Natural killer cell (primary cell): ENCODE data around the gene SRGAP3. TPM values are rescaled to one million over a fixed set of nuclear protein-coding genes. Genes with fewer than 3 reads are reported as not detected.

Experiments
- ATAC-seq, 3 donors: fragments of 150-1000 bp in 2 of 3; fragments of 200-7000 bp in 1 of 3; cut with Tn5 transposase; 1 replicate in 1 of 3; 2 replicates in 2 of 3; pipeline ENCODE4 v1.10.0; 2021; ENCODE audit warnings: mild to moderate bottlenecking in 2 of 3, moderate library complexity in 2 of 3
- DNase-seq, 2 donors: peaks; one replicate each; pipeline versions ENCODE4 v3.0.0 to v3.0.0-alpha.2; 2013 to 2021; ENCODE audit warnings: mixed read lengths in 1 of 2
- H3K27ac ChIP-seq: one replicate; pipeline ENCODE4 v1.5.1; 2013; ENCODE audit warnings: mild to moderate bottlenecking, low read length
- H3K27me3 ChIP-seq: one replicate; pipeline ENCODE4 v1.6.1; 2013; ENCODE audit warnings: low read length; ENCODE audit not compliant: control insufficient read depth, insufficient read depth
- H3K36me3 ChIP-seq: one replicate; pipeline ENCODE4 v1.6.1; 2013; ENCODE audit warnings: low read length; ENCODE audit not compliant: control insufficient read depth, insufficient read depth
- H3K4me1 ChIP-seq: one replicate; pipeline ENCODE4 v1.6.1; 2013; ENCODE audit warnings: low read length; ENCODE audit not compliant: control insufficient read depth, insufficient read depth
- H3K4me3 ChIP-seq: one replicate; pipeline ENCODE4 v1.5.1; 2013; ENCODE audit warnings: low read length
- H3K9me3 ChIP-seq: one replicate; pipeline ENCODE4 v1.6.1; 2013; ENCODE audit warnings: low read length; ENCODE audit not compliant: control insufficient read depth, insufficient read depth
- H3K27ac Mint-ChIP-seq, 2 donors: one replicate each; pipeline ENCODE4 v1.8.0; 2022; ENCODE audit warnings: mild to moderate bottlenecking in 2 of 2, mixed read lengths in 2 of 2, moderate library complexity in 1 of 2
- H3K27me3 Mint-ChIP-seq, 2 donors: one replicate each; pipeline ENCODE4 v1.8.0; 2022; ENCODE audit warnings: low read depth in 2 of 2, mixed read lengths in 2 of 2
- H3K36me3 Mint-ChIP-seq: one replicate; pipeline ENCODE4 v1.8.0; 2022; ENCODE audit warnings: mixed read lengths
- H3K4me1 Mint-ChIP-seq, 2 donors: one replicate each; pipeline ENCODE4 v1.8.0; 2022; ENCODE audit warnings: mixed read lengths in 2 of 2
- H3K4me3 Mint-ChIP-seq: one replicate; pipeline ENCODE4 v1.8.0; 2022; ENCODE audit warnings: mild to moderate bottlenecking, moderate library complexity, mixed read lengths
- H3K9me3 Mint-ChIP-seq, 2 donors: one replicate each; pipeline ENCODE4 v1.8.0; 2022; ENCODE audit warnings: mixed read lengths in 2 of 2
- CTCF ChIP-seq: fragments of 200-600 bp; IDR thresholded peaks from one replicate; pipeline ENCODE4 v1.8.0; 2022; ENCODE audit warnings: antibody characterized with exemption
- WGBS: methylation state at CpG from one replicate; pipeline ENCODE4 v1.1.7; 2013; ENCODE audit warnings: missing lambda C conversion rate; ENCODE audit not compliant: insufficient coverage; 5-methylcytosine and 5-hydroxymethylcytosine counted together
- intact Hi-C: fragments of 100-400 bp; cut with micrococcal nuclease; formaldehyde crosslinking; loops from one replicate; pipeline ENCODE4 v1.14.2; 2022
- total RNA-seq, 4 donors: library from RNA; stranded (reverse); fragments of 120-200 nt in 1 of 4; gene quantifications; one replicate each; pipeline versions ENCODE4 v1.2.3 to v1.2.4, GENCODE V29; 2013 to 2022

Gene SRGAP3
- total RNA-seq, 3 donors from 2014 or later (not counting 1 experiment from before 2014, with no cell fraction given) = 2.5 to 14.9 (median 3.0) TPM

DNA sequence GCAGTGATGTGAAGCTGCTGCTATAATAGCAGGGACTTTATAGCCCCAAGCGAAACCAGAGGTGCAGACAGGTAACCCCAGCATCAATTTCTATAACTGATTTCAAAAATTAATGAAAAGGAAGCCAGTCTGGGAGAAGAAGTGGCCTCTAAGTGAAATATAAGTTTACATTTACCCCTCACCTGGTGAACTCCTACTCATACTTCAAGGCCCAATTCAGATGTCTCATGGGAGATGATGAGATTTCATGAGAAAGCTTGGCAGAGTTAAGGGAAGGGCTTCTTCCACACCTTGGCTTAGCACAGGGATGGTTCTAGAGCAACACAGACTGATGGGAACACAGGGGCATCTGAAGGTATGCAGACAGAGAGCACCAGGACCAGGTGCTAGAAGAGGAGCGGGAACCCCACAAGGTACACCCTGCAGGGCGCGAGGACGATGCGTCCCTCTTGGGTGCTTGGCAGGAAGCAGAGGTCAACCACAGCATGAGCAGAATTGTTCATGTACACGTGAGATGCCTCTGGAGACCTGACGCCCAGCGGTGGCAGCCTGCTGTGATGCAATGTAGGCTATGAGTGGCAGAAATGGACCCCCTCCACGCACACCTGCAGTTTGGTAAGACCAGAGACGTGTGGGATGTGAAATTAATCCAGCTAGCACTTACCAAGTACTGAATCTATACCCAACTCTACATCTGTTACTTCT lies 102.9 kb downstream of the SRGAP3 start:
- H3K9me3 Mint-ChIP-seq = peaks cover 5 to 7% of the 10 kb centered on the region in 2 donors
- no peak overlapping the region for H3K4me3 ChIP-seq
- no peak overlapping the region for H3K27ac ChIP-seq
- ATAC-seq (peak; percentile 24 to 81 (median 38)), DNase-seq (no peak)
- H3K27me3 ChIP-seq = no peaks in the 10 kb centered on the region
- WGBS = 16% methylated on average over 8 of the region's 11 CpGs
- no peak for TF ChIP-seq CTCF
- H3K4me1 ChIP-seq = peaks cover 12% of the 10 kb centered on the region
- H3K9me3 ChIP-seq = peaks cover 6% of the 10 kb centered on the region
- no peak overlapping the region for H3K4me3 Mint-ChIP-seq
- no peak overlapping the region for H3K27ac Mint-ChIP-seq
- H3K36me3 ChIP-seq = no peaks in the 10 kb centered on the region
- peaks cover 7 to 11% of the 10 kb centered on the region in 2 donors for H3K27me3 Mint-ChIP-seq
- intact Hi-C loops = no loop called here
- H3K4me1 Mint-ChIP-seq = peaks cover 9 to 10% of the 10 kb centered on the region in 2 donors
- H3K36me3 Mint-ChIP-seq = peaks cover 6% of the 10 kb centered on the region

- no peak for ATAC-seq
- no peak for DNase-seq
Measured at GRCh38 chr3:9143184-9143583, 106.3 kb downstream of the SRGAP3 start.

GRCh38 chr3:9142362-9142761 lies 107.1 kb downstream of the SRGAP3 start:
- ATAC-seq = no peak
- no peak overlapping the region for H3K4me3 Mint-ChIP-seq
- peaks cover 10% of the 10 kb centered on the region for H3K4me1 ChIP-seq
- no peak for DNase-seq
- no peak overlapping the region for H3K27ac ChIP-seq
- H3K4me3 ChIP-seq = no peak overlapping the region
- no peaks in the 10 kb centered on the region for H3K9me3 Mint-ChIP-seq
- H3K27ac Mint-ChIP-seq = no peak overlapping the region
- no peaks in the 10 kb centered on the region for H3K27me3 ChIP-seq
- no peaks in the 10 kb centered on the region for H3K36me3 Mint-ChIP-seq
- TF ChIP-seq CTCF = no peak
- peaks cover 9 to 10% of the 10 kb centered on the region in 2 donors for H3K4me1 Mint-ChIP-seq
- no peaks in the 10 kb centered on the region for H3K36me3 ChIP-seq
- 59% methylated on average over 4 of the region's 4 CpGs for WGBS
- H3K9me3 ChIP-seq = no peaks in the 10 kb centered on the region
- peaks cover 13 to 23% of the 10 kb centered on the region in 2 donors for H3K27me3 Mint-ChIP-seq
- intact Hi-C loops = no loop called here

More at GRCh38 chr3:9143184-9143583, 106.3 kb downstream of the SRGAP3 start:
- intact Hi-C loops = no loop called here
- TF ChIP-seq CTCF = no peak
- H3K27ac ChIP-seq = no peak overlapping the region
- no peaks in the 10 kb centered on the region for H3K36me3 ChIP-seq
- H3K27me3 ChIP-seq = no peaks in the 10 kb centered on the region
- Mint-ChIP-seq H3K9me3 (no peaks in the 10 kb centered on the region), H3K27ac (no peak overlapping the region), H3K4me3 (no peak overlapping the region), H3K4me1 (peaks cover 9 to 10% of the 10 kb centered on the region in 2 donors), H3K27me3 (peaks cover 13 to 15% of the 10 kb centered on the region in 2 donors), H3K36me3 (no peaks in the 10 kb centered on the region)
- no peak overlapping the region for H3K4me3 ChIP-seq
- H3K9me3 ChIP-seq = no peaks in the 10 kb centered on the region
- 97% methylated on average over 2 of the region's 2 CpGs for WGBS
- H3K4me1 ChIP-seq = peaks cover 12% of the 10 kb centered on the region

- no peak overlapping the region for H3K4me3 Mint-ChIP-seq
- 71% methylated on average over 3 of the region's 5 CpGs for WGBS
- no peaks in the 10 kb centered on the region for H3K36me3 ChIP-seq
- H3K4me1 Mint-ChIP-seq = peaks cover 7% of the 10 kb centered on the region in 2 donors
- H3K27ac ChIP-seq = no peak overlapping the region
- ATAC-seq (no peak), DNase-seq (no peak)
- no peaks in the 10 kb centered on the region for H3K36me3 Mint-ChIP-seq
- peaks cover 5% of the 10 kb centered on the region for H3K4me1 ChIP-seq
- intact Hi-C loops = no loop called here
- H3K27me3 Mint-ChIP-seq = peaks cover 13 to 27% of the 10 kb centered on the region in 2 donors
- H3K27ac Mint-ChIP-seq = no peak overlapping the region
- TF ChIP-seq CTCF = no peak
- no peaks in the 10 kb centered on the region for H3K27me3 ChIP-seq
- no peaks in the 10 kb centered on the region for H3K9me3 ChIP-seq
- no peaks in the 10 kb centered on the region for H3K9me3 Mint-ChIP-seq
- no peak overlapping the region for H3K4me3 ChIP-seq
Measured at GRCh38 chr3:9141928-9142289, 107.5 kb downstream of the SRGAP3 start.
